IMR-90 (cell line): ENCODE measurements around the gene RIPOR2. TPM values are rescaled to one million over a fixed set of nuclear protein-coding genes. Genes with fewer than 3 reads are reported as not detected.

Experiments used
- ATAC-seq: fragments of 200-7000 bp; cut with Tn5 transposase; 2 replicates; pipeline ENCODE4 v1.9.1; 2020; ENCODE audit warnings: low read depth, mild to moderate bottlenecking, moderate library complexity
- BruUV-seq: library from RNA; stranded (reverse); fragments of 400-500 nt; replicated peaks from 2 replicates; lab custom pipeline; 2021; lab: Mats Ljungman, UMichigan
- CTCF ChIA-PET: fragments of 300-600 bp; formaldehyde crosslinking; extraction: SDS; loops from one replicate; lab custom pipeline; 2021; ENCODE audit warnings: antibody characterized with exemption; lab: Yijun Ruan, JAX
- POLR2A ChIA-PET: fragments of 300-600 bp; sonication (Branson Sonifier 250); formaldehyde crosslinking; loops from one replicate; lab custom pipeline; 2022; ENCODE audit warnings: antibody characterized with exemption; ENCODE audit not compliant: unreplicated experiment; lab: Charles Lee
- DNase-seq: peaks from one replicate; pipeline ENCODE4 v3.0.0; 2013
- H2AFZ ChIP-seq: replicated peaks from 2 replicates; pipeline ENCODE3; 2013; ENCODE audit warnings: low read length, mild to moderate bottlenecking; ENCODE audit not compliant: poor library complexity
- H2AK5ac ChIP-seq: 2 replicates; pipeline ENCODE4 v1.6.1; 2013; ENCODE audit warnings: low read depth, low read length, inconsistent platforms
- H2AK9ac ChIP-seq: replicated peaks from 2 replicates; pipeline ENCODE3; 2013; ENCODE audit warnings: mild to moderate bottlenecking, low read depth, low read length, moderate library complexity; ENCODE audit not compliant: poor library complexity
- H2BK120ac ChIP-seq: 2 replicates; pipeline ENCODE4 v1.6.1; 2013; ENCODE audit warnings: low read depth, low read length, inconsistent platforms
- H2BK15ac ChIP-seq: 3 replicates; pipeline ENCODE4 v1.6.1; 2013; ENCODE audit warnings: low read depth, low read length, inconsistent platforms
- H2BK20ac ChIP-seq: 2 replicates; pipeline ENCODE4 v1.6.1; 2013; ENCODE audit warnings: low read depth, mild to moderate bottlenecking, inconsistent platforms, low read length, moderate library complexity
- H2BK5ac ChIP-seq: 2 replicates; pipeline ENCODE4 v1.6.1; 2013; ENCODE audit warnings: mild to moderate bottlenecking, low read depth, low read length, inconsistent platforms; ENCODE audit not compliant: poor library complexity, severe bottlenecking
- H3K14ac ChIP-seq: replicated peaks from 2 replicates; pipeline ENCODE4 v1.6.1; 2013; ENCODE audit warnings: low read depth, low read length, inconsistent platforms
- H3K18ac ChIP-seq: 2 replicates; pipeline ENCODE4 v1.6.1; 2013; ENCODE audit warnings: low read depth, low read length, control low read depth
- H3K23ac ChIP-seq: 2 replicates; pipeline ENCODE4 v1.6.1; 2013; ENCODE audit warnings: low read depth, low read length, inconsistent platforms
- H3K27ac ChIP-seq: 2 replicates; pipeline ENCODE4 v1.5.1; 2013; ENCODE audit warnings: mild to moderate bottlenecking, control low read depth, low read length; ENCODE audit not compliant: insufficient read depth
- H3K27me3 ChIP-seq: 2 replicates; pipeline ENCODE4 v1.6.1; 2013; ENCODE audit warnings: low read length; ENCODE audit not compliant: control insufficient read depth, insufficient read depth
- H3K36me3 ChIP-seq: 2 replicates; pipeline ENCODE4 v1.6.1; 2013; ENCODE audit warnings: low read length, mixed read lengths; ENCODE audit not compliant: control insufficient read depth, insufficient read depth
- H3K4ac ChIP-seq: 2 replicates; pipeline ENCODE4 v1.6.1; 2013; ENCODE audit warnings: low read depth, low read length, inconsistent platforms
- H3K4me1 ChIP-seq: 2 replicates; pipeline ENCODE4 v1.6.1; 2013; ENCODE audit warnings: low read length, mixed read lengths; ENCODE audit not compliant: control insufficient read depth, insufficient read depth
- H3K4me2 ChIP-seq: 2 replicates; pipeline ENCODE4 v1.6.1; 2013; ENCODE audit warnings: low read depth, mild to moderate bottlenecking, control low read depth, low read length, moderate library complexity
- H3K4me3 ChIP-seq: 2 replicates; pipeline ENCODE4 v1.5.1; 2013; ENCODE audit warnings: low read depth, mild to moderate bottlenecking, control low read depth, low read length, moderate library complexity; ENCODE audit not compliant: insufficient read depth
- H3K56ac ChIP-seq: 2 replicates; pipeline ENCODE4 v1.6.1; 2013; ENCODE audit warnings: low read length, inconsistent platforms; ENCODE audit not compliant: insufficient read depth; ENCODE audit errors: extremely low read depth
- H3K79me1 ChIP-seq, 2 experiments: 2 replicates each; pipeline ENCODE4 v1.6.1; 2013; ENCODE audit warnings: low read length in 2 of 2, inconsistent platforms in 1 of 2, low read depth in 1 of 2
- H3K9ac ChIP-seq: 2 replicates; pipeline ENCODE4 v1.6.1; 2013; ENCODE audit warnings: low read depth, low read length, control low read depth
- H3K9me1 ChIP-seq: 2 replicates; pipeline ENCODE4 v1.6.1; 2013; ENCODE audit warnings: low read length, inconsistent platforms; ENCODE audit not compliant: insufficient read depth
- H3K9me3 ChIP-seq: 2 replicates; pipeline ENCODE4 v1.6.1; 2013; ENCODE audit warnings: low read length; ENCODE audit not compliant: control insufficient read depth, insufficient read depth
- H4K20me1 ChIP-seq: 2 replicates; pipeline ENCODE4 v1.6.1; 2013; ENCODE audit warnings: low read length, inconsistent platforms; ENCODE audit not compliant: insufficient read depth
- H4K5ac ChIP-seq: 2 replicates; pipeline ENCODE4 v1.6.1; 2013; ENCODE audit warnings: mild to moderate bottlenecking, low read depth, low read length, control low read depth
- H4K8ac ChIP-seq, 2 experiments: 2 replicates each; pipeline ENCODE4 v1.6.1; 2013; ENCODE audit warnings: low read depth in 2 of 2, low read length in 2 of 2, control low read depth in 1 of 2, inconsistent platforms in 1 of 2
- H4K91ac ChIP-seq: 2 replicates; pipeline ENCODE4 v1.6.1; 2013; ENCODE audit warnings: low read depth, low read length, inconsistent platforms; ENCODE audit not compliant: insufficient read depth
- CHD1 ChIP-seq: IDR thresholded peaks from 2 replicates; pipeline ENCODE4 v1.6.1; 2012; ENCODE audit warnings: low read depth, low read length, improper control_type of control experiment
- FOS ChIP-seq: fragments of 150-350 bp; IDR thresholded peaks from 2 replicates; pipeline ENCODE4 v1.6.1; 2016; ENCODE audit warnings: low read depth, low read length
- MXI1 ChIP-seq: IDR thresholded peaks from 2 replicates; pipeline ENCODE4 v1.6.1; 2012; ENCODE audit warnings: low read depth, mild to moderate bottlenecking, low read length, moderate library complexity, borderline replicate concordance
- NFE2L2 ChIP-seq: fragments of 150-350 bp; IDR thresholded peaks from 2 replicates; pipeline ENCODE4 v1.6.1; 2016; ENCODE audit warnings: low read depth, mild to moderate bottlenecking, low read length
- POLR2A ChIP-seq: IDR thresholded peaks from 2 replicates; pipeline ENCODE4 v1.6.1; 2012; ENCODE audit warnings: mild to moderate bottlenecking, low read depth, low read length
- RAD21 ChIP-seq: IDR thresholded peaks from 2 replicates; pipeline ENCODE4 v1.6.1; 2012; ENCODE audit warnings: low read length, improper control_type of control experiment
- RCOR1 ChIP-seq: IDR thresholded peaks from 2 replicates; pipeline ENCODE4 v1.6.1; 2012; ENCODE audit warnings: mild to moderate bottlenecking, low read length, improper control_type of control experiment; ENCODE audit not compliant: insufficient replicate concordance
- RFX5 ChIP-seq: IDR thresholded peaks from 2 replicates; pipeline ENCODE4 v1.8.0; 2012; ENCODE audit warnings: low read depth, mild to moderate bottlenecking, low read length, moderate library complexity
- USF2 ChIP-seq: fragments of 150-350 bp; IDR thresholded peaks from 2 replicates; pipeline ENCODE4 v1.6.1; 2017; ENCODE audit warnings: mild to moderate bottlenecking, antibody characterized with exemption, low read length, low read depth
- WGBS, 2 experiments: methylation state at CpG; one replicate each; pipeline versions ENCODE4 v1.1.5 to v1.1.7; 2013; ENCODE audit warnings: missing lambda C conversion rate in 2 of 2; ENCODE audit not compliant: insufficient read length in 1 of 2; ENCODE audit errors: extremely low coverage in 2 of 2; 5-methylcytosine and 5-hydroxymethylcytosine counted together
- dilution Hi-C: fragments of 300-500 bp; cut with HindIII; formaldehyde crosslinking; loops from one replicate; pipeline ENCODE4 v1.14.3; 2018; ENCODE audit warnings: low sequenced_read_pairs; ENCODE audit not compliant: unreplicated experiment
- in situ Hi-C: fragments of 300-500 bp; cut with MboI; formaldehyde crosslinking; loops from 3 replicates; pipeline ENCODE4 v1.14.3; 2019; ENCODE audit warnings: low sequenced_read_pairs, inconsistent platforms, mixed read lengths
- intact Hi-C: fragments of 100-400 bp; cut with micrococcal nuclease; formaldehyde crosslinking; loops from 2 replicates; pipeline ENCODE4 v1.10.0; 2022
- polyA plus RNA-seq, 3 experiments: library from polyadenylated mRNA; depleted of rRNA; stranded (reverse); fragments of >200 nt; gene quantifications; 2 replicates each; pipeline ENCODE4 v1.2.3, GENCODE V29; 2012; ENCODE audit warnings: low replicate concordance in 1 of 3
- total RNA-seq: library from RNA; depleted of rRNA; stranded (reverse); fragments of >200 nt; gene quantifications from 2 replicates; pipeline ENCODE4 v1.2.3, GENCODE V29; 2012

Gene RIPOR2
- total and polyA plus RNA-seq, 2 of the 4 experiments (the other 2 are of a cell fraction) = 1.1 to 1.2 TPM

GRCh38 chr6:24799541-24799915, 136.2 kb downstream of the RIPOR2 start:
- Histone ChIP-seq H2BK120ac (no peak overlapping the region), H3K9me1 (no peaks in the 10 kb centered on the region), H4K20me1 (no peaks in the 10 kb centered on the region), H2BK20ac (no peak overlapping the region), H3K56ac (no peak overlapping the region), H2BK15ac (no peak overlapping the region), H3K9ac (no peak overlapping the region), H3K4me1 (peaks cover 10% of the 10 kb centered on the region), H3K4me2 (no peak overlapping the region), H3K4ac (no peak overlapping the region), H3K27me3 (no peaks in the 10 kb centered on the region), H2BK5ac (no peak overlapping the region), H3K18ac (no peak overlapping the region), H2AK5ac (no peak overlapping the region), H4K8ac (no peak overlapping the region), H4K5ac (no peak overlapping the region), H3K4me3 (no peak overlapping the region), H3K79me1 (no peaks in the 10 kb centered on the region), H3K23ac (no peak overlapping the region), H2AK9ac (no peak overlapping the region), H2AFZ (no peak overlapping the region), H3K36me3 (no peaks in the 10 kb centered on the region), H3K9me3 (no peaks in the 10 kb centered on the region), H4K91ac (no peak overlapping the region), H3K27ac (no peak overlapping the region), H3K14ac (no peak overlapping the region)
- in situ Hi-C loops = no loop called here
- 75% methylated on average over 1 of the region's 1 CpG; no CpG with 5 or more reads in 1 of the 2 experiments for WGBS, 2 experiments
- BruUV-seq = no TSS peak
- ATAC-seq = no peak
- ChIA-PET POLR2A (no interaction called here), CTCF (no interaction called here)
- no peak for DNase-seq
- intact Hi-C loops = loop anchor here (5.0 kb wide), 1 partner anchor 33 kb away; no protein-coding TSS in a partner anchor
- dilution Hi-C loops = no loop called here
- TF ChIP-seq FOS (no peak), RCOR1 (no peak), USF2 (no peak), RFX5 (no peak), MXI1 (no peak), RAD21 (no peak), CHD1 (no peak), POLR2A (no peak), NFE2L2 (no peak)
